Measurements from ENCODE around the gene CAMK1. TPM values are rescaled to one million over a fixed set of nuclear protein-coding genes. Genes with fewer than 3 reads are reported as not detected.
A peak's percentile ranks its signal among the peaks of the same experiment; 100 is the strongest.

CAMK1 gene
- polyA plus RNA-seq, 1 donor (not counting 4 experiments of a cell fraction or from before 2014, with no cell fraction given) = 2.3 TPM

DNA sequence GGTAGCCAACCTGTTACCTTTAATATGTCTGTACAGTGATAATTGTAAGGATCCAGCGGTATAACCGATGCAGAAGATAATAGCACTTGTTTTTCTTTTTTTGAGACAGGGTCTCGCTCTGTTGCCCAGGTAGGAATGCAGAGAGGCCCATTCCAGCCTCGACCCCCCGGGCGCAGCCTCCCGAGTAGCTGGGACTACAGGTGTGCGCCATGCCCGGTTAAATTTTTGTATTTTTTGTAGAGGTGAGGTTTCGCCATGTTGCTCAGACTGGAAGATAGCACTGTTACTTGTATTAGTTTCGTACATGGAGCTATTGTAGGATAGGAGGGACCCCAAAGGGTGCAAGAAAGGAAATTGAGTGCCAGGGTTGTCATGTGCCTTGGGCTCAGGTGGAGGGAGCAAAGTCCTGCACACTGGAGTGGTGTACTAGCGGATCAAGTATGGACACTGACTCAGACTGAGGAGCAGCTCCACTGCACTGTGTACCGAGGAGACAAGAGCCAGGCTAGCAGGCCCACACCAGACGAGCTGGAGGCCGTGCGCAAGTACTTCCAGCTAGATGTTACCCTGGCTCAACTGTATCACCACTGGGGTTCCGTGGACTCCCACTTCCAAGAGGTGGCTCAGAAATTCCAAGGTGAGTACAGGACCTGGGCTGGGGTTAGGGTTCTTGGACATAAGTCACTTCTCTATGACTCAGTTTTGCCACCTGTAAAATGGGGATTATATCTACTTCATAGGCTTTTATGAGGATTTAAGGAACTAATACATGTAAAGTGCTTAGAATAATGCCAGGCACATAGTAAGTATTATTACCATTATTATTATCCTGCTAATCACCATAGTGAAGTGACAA, 19.0 kb downstream of the CAMK1 start:
- peak overlapping the region; percentile 58 for H3K27ac ChIP-seq (ENCODE audit: control insufficient read depth, insufficient read depth, low read length)
- no peaks in the 10 kb centered on the region for H3K9me1 ChIP-seq (ENCODE audit: control insufficient read depth, extremely low read depth, insufficient read depth, low read length)
- H3K9me3 ChIP-seq (ENCODE audit: control insufficient read depth, low read depth, low read length) = no peaks in the 10 kb centered on the region
- H3K4me2 ChIP-seq (ENCODE audit: control insufficient read depth, extremely low read depth, insufficient read depth, low read depth, low read length) = peak overlapping the region; percentile 89
- dilution Hi-C loops (cut with MboI; ENCODE audit: extremely low pct_ligation_motif_present, low sequenced_read_pairs) = no loop called here
- H3K36me3 ChIP-seq (ENCODE audit: control insufficient read depth in 2 of 2, extremely low read depth in 1 of 2, insufficient read depth in 2 of 2, low read length in 2 of 2) = peaks cover 10 to 22% of the 10 kb centered on the region in 2 experiments
- H3K27me3 ChIP-seq (ENCODE audit: control insufficient read depth, extremely low read depth, insufficient read depth, low read length) = no peaks in the 10 kb centered on the region
- H2AFZ ChIP-seq (ENCODE audit: control insufficient read depth, low read length) = peak overlapping the region; percentile 91
- peaks cover 30% of the 10 kb centered on the region for H3K4me1 ChIP-seq (ENCODE audit: control insufficient read depth, extremely low read depth, insufficient read depth, low read length)
- peak overlapping the region; percentile 73 for H3K9ac ChIP-seq (ENCODE audit: control insufficient read depth, extremely low read depth, insufficient read depth, low read length)
- peak overlapping the region; percentile 55 to 85 (median 82) for H3K4me3 ChIP-seq (ENCODE audit: control insufficient read depth in 2 of 3, extremely low read depth in 1 of 3, insufficient read depth in 2 of 3, low read depth in 1 of 3, low read length in 3 of 3)
- H4K20me1 ChIP-seq (ENCODE audit: control insufficient read depth, extremely low read depth, insufficient read depth, low read length) = no peaks in the 10 kb centered on the region
- FAIRE-seq = no peak
- TF ChIP-seq EZH2 (IDR thresholded peaks at IDR 0.05; ENCODE audit: low read length) = no peak
- TF ChIP-seq, protein P1, sequence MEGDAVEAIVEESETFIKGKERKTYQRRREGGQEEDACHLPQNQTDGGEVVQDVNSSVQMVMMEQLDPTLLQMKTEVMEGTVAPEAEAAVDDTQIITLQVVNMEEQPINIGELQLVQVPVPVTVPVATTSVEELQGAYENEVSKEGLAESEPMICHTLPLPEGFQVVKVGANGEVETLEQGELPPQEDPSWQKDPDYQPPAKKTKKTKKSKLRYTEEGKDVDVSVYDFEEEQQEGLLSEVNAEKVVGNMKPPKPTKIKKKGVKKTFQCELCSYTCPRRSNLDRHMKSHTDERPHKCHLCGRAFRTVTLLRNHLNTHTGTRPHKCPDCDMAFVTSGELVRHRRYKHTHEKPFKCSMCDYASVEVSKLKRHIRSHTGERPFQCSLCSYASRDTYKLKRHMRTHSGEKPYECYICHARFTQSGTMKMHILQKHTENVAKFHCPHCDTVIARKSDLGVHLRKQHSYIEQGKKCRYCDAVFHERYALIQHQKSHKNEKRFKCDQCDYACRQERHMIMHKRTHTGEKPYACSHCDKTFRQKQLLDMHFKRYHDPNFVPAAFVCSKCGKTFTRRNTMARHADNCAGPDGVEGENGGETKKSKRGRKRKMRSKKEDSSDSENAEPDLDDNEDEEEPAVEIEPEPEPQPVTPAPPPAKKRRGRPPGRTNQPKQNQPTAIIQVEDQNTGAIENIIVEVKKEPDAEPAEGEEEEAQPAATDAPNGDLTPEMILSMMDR (optimal IDR thresholded peaks at IDR 0.05 in 1 of 3, IDR thresholded peaks at IDR 0.05 in 1 of 3, conservative IDR thresholded peaks at IDR 0.05 in 1 of 3; ENCODE audit: extremely low read depth in 1 of 3, insufficient read depth in 2 of 3, low read length in 3 of 3) = no peak
- H3K79me2 ChIP-seq (ENCODE audit: control insufficient read depth, insufficient read depth, low read length) = peaks cover 4% of the 10 kb centered on the region
- DNase-seq (ENCODE audit: low read depth, low spot score) = no peak

DNA sequence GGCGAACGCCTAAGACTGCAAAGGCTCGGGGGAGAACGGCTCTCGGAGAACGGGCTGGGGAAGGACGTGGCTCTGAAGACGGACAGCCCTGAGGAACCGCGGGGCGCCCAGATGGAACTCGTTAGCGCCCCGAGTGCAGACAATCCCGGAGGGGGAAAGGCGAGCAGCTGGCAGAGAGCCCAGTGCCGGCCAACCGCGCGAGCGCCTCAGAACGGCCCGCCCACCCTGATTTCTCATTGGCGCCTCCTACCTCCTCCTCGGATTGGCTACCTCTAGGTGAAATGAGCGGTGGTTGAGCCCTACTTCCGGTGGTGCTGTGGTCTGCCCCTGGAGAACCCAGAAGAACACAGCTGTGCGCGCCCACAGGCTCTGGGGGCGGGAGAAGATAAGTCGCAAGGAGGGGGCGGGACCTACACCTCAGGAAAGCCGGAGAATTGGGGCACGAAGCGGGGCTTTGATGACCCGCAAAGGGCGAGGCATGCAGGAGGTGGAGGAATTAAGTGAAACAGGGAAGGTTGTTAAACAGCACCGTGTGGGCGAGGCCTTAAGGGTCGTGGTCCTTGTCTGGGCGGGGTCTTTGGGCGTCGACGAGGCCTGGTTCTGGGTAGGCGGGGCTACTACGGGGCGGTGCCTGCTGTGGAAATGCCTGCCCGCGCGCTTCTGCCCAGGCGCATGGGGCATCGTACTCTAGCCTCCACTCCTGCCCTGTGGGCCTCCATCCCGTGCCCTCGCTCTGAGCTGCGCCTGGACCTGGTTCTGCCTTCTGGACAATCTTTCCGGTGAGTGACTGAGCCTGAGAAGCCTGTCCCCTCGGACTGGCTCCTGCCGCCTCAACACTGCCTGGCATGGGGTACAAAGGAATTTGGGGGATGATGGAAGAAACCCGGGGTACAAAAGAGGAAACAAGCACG, 19.8 kb downstream of the CAMK1 start, which contains the start of gene OGG1:
Gene OGG1 (plus strand): TSS at position 308 of the 911 bp plus-strand sequence. CDS start 335 bp downstream, at position 643.
- no peak for FAIRE-seq
- peaks cover 15 to 24% of the 10 kb centered on the region in 2 experiments for H3K36me3 ChIP-seq (ENCODE audit: control insufficient read depth in 2 of 2, extremely low read depth in 1 of 2, insufficient read depth in 2 of 2, low read length in 2 of 2)

More for the DNA sequence above, 19.8 kb downstream of the CAMK1 start, which contains the start of gene OGG1:
- Histone ChIP-seq H3K4me2 (ENCODE audit: control insufficient read depth, extremely low read depth, insufficient read depth, low read depth, low read length) (peak within 1 kb of the TSS; percentile 89), H3K9me1 (ENCODE audit: control insufficient read depth, extremely low read depth, insufficient read depth, low read length) (no peaks in the 10 kb centered on the region), H3K79me2 (ENCODE audit: control insufficient read depth, insufficient read depth, low read length) (peaks cover 4% of the 10 kb centered on the region), H4K20me1 (ENCODE audit: control insufficient read depth, extremely low read depth, insufficient read depth, low read length) (no peaks in the 10 kb centered on the region), H3K9me3 (ENCODE audit: control insufficient read depth, low read depth, low read length) (no peaks in the 10 kb centered on the region), H2AFZ (ENCODE audit: control insufficient read depth, low read length) (peak within 1 kb of the TSS; percentile 94), H3K4me1 (ENCODE audit: control insufficient read depth, extremely low read depth, insufficient read depth, low read length) (peaks cover 21% of the 10 kb centered on the region), H3K4me3 (ENCODE audit: control insufficient read depth in 2 of 3, extremely low read depth in 1 of 3, insufficient read depth in 2 of 3, low read depth in 1 of 3, low read length in 3 of 3) (peak within 1 kb of the TSS; percentile 55 to 85 (median 82)), H3K9ac (ENCODE audit: control insufficient read depth, extremely low read depth, insufficient read depth, low read length) (peak within 1 kb of the TSS; percentile 73), H3K27ac (ENCODE audit: control insufficient read depth, insufficient read depth, low read length) (peak within 1 kb of the TSS; percentile 61), H3K27me3 (ENCODE audit: control insufficient read depth, extremely low read depth, insufficient read depth, low read length) (no peaks in the 10 kb centered on the region)
- TF ChIP-seq, protein P1 (optimal IDR thresholded peaks at IDR 0.05 in 1 of 3, IDR thresholded peaks at IDR 0.05 in 1 of 3, conservative IDR thresholded peaks at IDR 0.05 in 1 of 3; ENCODE audit: extremely low read depth in 1 of 3, insufficient read depth in 2 of 3, low read length in 3 of 3) = no peak
- no peak for TF ChIP-seq EZH2 (IDR thresholded peaks at IDR 0.05; ENCODE audit: low read length)
- dilution Hi-C loops (cut with MboI; ENCODE audit: extremely low pct_ligation_motif_present, low sequenced_read_pairs) = no loop called here
- DNase-seq (ENCODE audit: low read depth, low spot score) = peak; percentile 88
